ENCODE data around the gene TUSC2. TPM values are rescaled to one million over a fixed set of nuclear protein-coding genes. Genes with fewer than 3 reads are reported as not detected.

TUSC2 gene
- total and polyA plus RNA-seq, 2 of the 8 experiments (the other 6 are each of a cell fraction or from before 2014, with no cell fraction given): 33.3 to 65.4 TPM

DNA sequence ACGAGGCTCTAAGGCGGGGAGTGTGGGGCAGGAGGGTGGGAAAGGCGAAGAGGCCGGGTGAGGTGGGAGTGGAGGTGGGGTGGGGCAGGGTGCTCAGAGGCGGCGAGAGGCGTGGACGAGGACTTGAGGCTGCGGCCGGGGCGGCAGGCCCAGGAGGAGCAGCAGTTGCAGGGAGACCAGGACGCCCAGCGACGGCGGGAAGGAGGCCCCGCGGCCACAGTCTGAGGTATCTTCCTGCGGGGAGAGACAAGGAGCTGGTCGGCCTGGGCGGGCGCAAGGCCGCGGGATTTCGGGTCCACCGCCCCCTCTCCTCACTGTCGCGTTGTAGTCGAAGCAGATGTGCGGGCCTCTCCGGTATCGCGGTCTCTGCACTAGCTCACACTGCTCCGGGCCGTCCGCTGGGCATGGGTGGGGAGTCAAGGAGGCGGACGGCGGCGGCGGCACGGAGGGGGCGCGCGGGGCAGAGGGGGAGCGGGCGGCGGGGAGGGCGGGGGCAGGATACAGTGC lies 36.6 kb upstream of the TUSC2 start:
- FAIRE-seq (no peak), DNase-seq (ENCODE audit: low read depth in 1 of 2, low spot score in 2 of 2) (no peak)
- no peak overlapping the region; the same call in 1 of the 2 replicates for H2AFZ ChIP-seq (ENCODE audit: low read length)
- CTCF ChIA-PET (ENCODE audit: partially characterized antibody): interaction anchor here (1.0 to 4.5 kb wide), 8 partner anchors 8 to 187 kb away, joined by 3 to 18 read pairs (median 4); partner anchors contain the start of gene RASSF1
- H2BK120ac ChIP-seq (replicated peaks; ENCODE audit: low read depth, low read length): no peak overlapping the region
- no peak overlapping the region for H2AK5ac ChIP-seq (ENCODE audit: low read depth, low read length)
- peak overlapping the region; percentile 11 for H3K56ac ChIP-seq (replicated peaks; ENCODE audit: insufficient read length, low read depth, low read length)
- WGBS, 2 experiments (ENCODE audit: extremely low coverage in 1 of 2, insufficient coverage in 1 of 2, insufficient read length in 1 of 2, insufficient replicate concordance in 2 of 2, low coverage in 1 of 2, low lambda C conversion rate in 2 of 2, missing lambda C conversion rate in 1 of 2): 7% methylated on average over 24 of the region's 48 CpGs; no CpG with 5 or more reads in 1 of the 2 experiments
- no peak overlapping the region for H2BK5ac ChIP-seq (ENCODE audit: low read depth, low read length)
- H4K5ac ChIP-seq (ENCODE audit: insufficient read length, low read depth, low read length): no peak overlapping the region
- 0 out of 2 replicates have a peak, but pooled peaks cover 2% of the 10 kb centered on the region for H3K79me1 ChIP-seq (ENCODE audit: low read depth, low read length)
- no peak overlapping the region for H3K14ac ChIP-seq (ENCODE audit: insufficient read length)
- no peaks in the 10 kb centered on the region for H3K79me2 ChIP-seq (ENCODE audit: control insufficient read depth in 1 of 2, insufficient read depth in 2 of 2, low read length in 2 of 2)
- peak overlapping the region; percentile 5 to 58 (median 43); a peak in 6 of 7 replicates for H3K9ac ChIP-seq (replicated peaks in 1 of 4; ENCODE audit: extremely low read depth in 1 of 4, low read depth in 3 of 4, low read length in 3 of 4)
- peak overlapping the region; percentile 43 to 68 (median 50) for H3K4me3 ChIP-seq (ENCODE audit: extremely low read depth in 1 of 4, insufficient read depth in 2 of 4, low read depth in 3 of 4, low read length in 4 of 4)
- no peaks in the 10 kb centered on the region for H3K36me3 ChIP-seq (ENCODE audit: control insufficient read depth in 2 of 4, insufficient read depth in 4 of 4, low read length in 3 of 4)
- no peak overlapping the region for H2BK15ac ChIP-seq (ENCODE audit: low read length)
- H4K20me1 ChIP-seq (replicated peaks in 1 of 2; ENCODE audit: control insufficient read depth in 1 of 2, insufficient read depth in 2 of 2, low read length in 2 of 2): peaks cover 0 to 2% of the 10 kb centered on the region in 2 experiments
- H3K4me2 ChIP-seq (ENCODE audit: insufficient read depth in 1 of 2, low read depth in 2 of 2, low read length in 2 of 2): peak overlapping the region; percentile 72 to 76
- H3K27me3 ChIP-seq (replicated peaks in 1 of 4; ENCODE audit: control insufficient read depth in 3 of 4, extremely low read depth in 1 of 4, insufficient read depth in 3 of 4, low read length in 3 of 4): peaks cover 0 to 5% (median 2%) of the 10 kb centered on the region in 4 experiments; a peak in 3 of 7 replicates
- H2BK12ac ChIP-seq (ENCODE audit: low read depth, low read length): no peak overlapping the region
- H3K23me2 ChIP-seq (ENCODE audit: low read depth, low read length): peaks cover 13% of the 10 kb centered on the region; the same call in 1 of the 2 replicates
- peak overlapping the region; percentile 76; the same call in 1 of the 2 replicates for H4K8ac ChIP-seq (ENCODE audit: extremely low read depth, insufficient read depth, low read length)
- H3K4ac ChIP-seq (replicated peaks; ENCODE audit: insufficient read length, low read depth, low read length): peak overlapping the region; percentile 58
- TF ChIP-seq, protein P1, sequence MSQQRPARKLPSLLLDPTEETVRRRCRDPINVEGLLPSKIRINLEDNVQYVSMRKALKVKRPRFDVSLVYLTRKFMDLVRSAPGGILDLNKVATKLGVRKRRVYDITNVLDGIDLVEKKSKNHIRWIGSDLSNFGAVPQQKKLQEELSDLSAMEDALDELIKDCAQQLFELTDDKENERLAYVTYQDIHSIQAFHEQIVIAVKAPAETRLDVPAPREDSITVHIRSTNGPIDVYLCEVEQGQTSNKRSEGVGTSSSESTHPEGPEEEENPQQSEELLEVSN (IDR thresholded peaks at IDR 0.05): peak; percentile 53; the same call in 1 of the 2 replicates
- TF ChIP-seq, protein P2, sequence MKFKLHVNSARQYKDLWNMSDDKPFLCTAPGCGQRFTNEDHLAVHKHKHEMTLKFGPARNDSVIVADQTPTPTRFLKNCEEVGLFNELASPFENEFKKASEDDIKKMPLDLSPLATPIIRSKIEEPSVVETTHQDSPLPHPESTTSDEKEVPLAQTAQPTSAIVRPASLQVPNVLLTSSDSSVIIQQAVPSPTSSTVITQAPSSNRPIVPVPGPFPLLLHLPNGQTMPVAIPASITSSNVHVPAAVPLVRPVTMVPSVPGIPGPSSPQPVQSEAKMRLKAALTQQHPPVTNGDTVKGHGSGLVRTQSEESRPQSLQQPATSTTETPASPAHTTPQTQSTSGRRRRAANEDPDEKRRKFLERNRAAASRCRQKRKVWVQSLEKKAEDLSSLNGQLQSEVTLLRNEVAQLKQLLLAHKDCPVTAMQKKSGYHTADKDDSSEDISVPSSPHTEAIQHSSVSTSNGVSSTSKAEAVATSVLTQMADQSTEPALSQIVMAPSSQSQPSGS (IDR thresholded peaks at IDR 0.05; ENCODE audit: low read length): no peak
- no peak for TF ChIP-seq POLR2A (IDR thresholded peaks at IDR 0.05; ENCODE audit: control extremely low read depth in 1 of 2, low read depth in 2 of 2, low read length in 2 of 2)
- TF ChIP-seq KDM5A (IDR thresholded peaks at IDR 0.05; ENCODE audit: low read length): no peak
- TF ChIP-seq POLR2AphosphoS5 (IDR thresholded peaks at IDR 0.05; ENCODE audit: low read depth, low read length): 0 out of 2 replicates have a peak, but pooled peaks have one; percentile 21
- no peaks in the 10 kb centered on the region for H3K9me3 ChIP-seq (ENCODE audit: insufficient read depth in 2 of 2, low read depth in 1 of 2, low read length in 1 of 2)
- no peak overlapping the region for H2BK20ac ChIP-seq (ENCODE audit: low read length)
- H3K23ac ChIP-seq (ENCODE audit: insufficient read length): no peak overlapping the region
- H3K4me1 ChIP-seq (replicated peaks in 1 of 4; ENCODE audit: control insufficient read depth in 3 of 4, insufficient read depth in 4 of 4, low read length in 3 of 4): peaks cover 0 to 15% (median 10%) of the 10 kb centered on the region in 4 experiments; a peak in 6 of 7 replicates
- H4K91ac ChIP-seq (replicated peaks; ENCODE audit: insufficient read length, low read length): peak overlapping the region; percentile 25
- H3K18ac ChIP-seq (ENCODE audit: extremely low read depth, low read length): no peak overlapping the region; the same call in 1 of the 2 replicates
- H3K27ac ChIP-seq (ENCODE audit: low read depth, low read length): no peak overlapping the region
- POLR2A ChIA-PET (ENCODE audit: partially characterized antibody): interaction anchor here (0.7 to 2.5 kb wide), 6 partner anchors 11 to 1604 kb away, joined by 3 to 22 read pairs (median 4); partner anchors contain the start of genes CYB561D2 and NPRL2
